ENCODE data around the gene THRA. TPM values are rescaled to one million over a fixed set of nuclear protein-coding genes. Genes with fewer than 3 reads are reported as not detected.
A peak's percentile ranks its signal among the peaks of the same experiment; 100 is the strongest.

The THRA gene
- total RNA-seq, 1 experiment from 2014 or later: 10.1 TPM

- Histone ChIP-seq H3K4me1 (ENCODE audit: insufficient read depth, low read length) (no peaks in the 10 kb centered on the region), H3K27me3 (ENCODE audit: insufficient read depth, low read length) (no peaks in the 10 kb centered on the region), H3T11ph (ENCODE audit: low read length) (no peak overlapping the region), H4K5ac (ENCODE audit: insufficient read length, low read depth, low read length) (no peak overlapping the region), H4K91ac (ENCODE audit: insufficient read length, low read depth, low read length) (no peak overlapping the region), H3K23me2 (ENCODE audit: insufficient read length, low read depth, low read length, poor library complexity, severe bottlenecking) (no peaks in the 10 kb centered on the region), H2BK12ac (ENCODE audit: insufficient read length, low read depth, low read length) (no peak overlapping the region), H2BK120ac (ENCODE audit: low read depth, low read length, poor library complexity, severe bottlenecking) (no peak overlapping the region), H3K18ac (ENCODE audit: insufficient read length, low read depth, low read length) (no peak overlapping the region), H3K79me1 (ENCODE audit: insufficient read depth, low read depth, low read length, poor library complexity, severe bottlenecking) (no peaks in the 10 kb centered on the region), H4K8ac (replicated peaks; ENCODE audit: insufficient read length, low read depth, low read length) (no peak overlapping the region), H2AFZ (ENCODE audit: low read length) (no peak overlapping the region), H3K4me2 (ENCODE audit: insufficient read depth, insufficient read length, low read length) (no peak overlapping the region), H3K9me3 (ENCODE audit: control insufficient read depth, low read depth, low read length) (no peaks in the 10 kb centered on the region), H2AK5ac (ENCODE audit: insufficient read length, low read length) (no peak overlapping the region), H3K23ac (ENCODE audit: insufficient read length, low read depth, low read length) (no peak overlapping the region), H3K4ac (ENCODE audit: low read depth, low read length) (no peak overlapping the region), H3K9ac (ENCODE audit: extremely low read depth, insufficient read length, low read length) (no peak overlapping the region), H2BK5ac (ENCODE audit: insufficient read length, low read length) (no peak overlapping the region), H3K27ac (ENCODE audit: insufficient read length, low read depth, low read length) (no peak overlapping the region), H2BK15ac (ENCODE audit: low read depth, low read length) (no peak overlapping the region), H3K79me2 (ENCODE audit: insufficient read depth, low read length) (no peaks in the 10 kb centered on the region), H3K14ac (ENCODE audit: insufficient read depth, low read length) (no peak overlapping the region), H2BK20ac (ENCODE audit: low read depth, low read length, poor library complexity, severe bottlenecking) (no peak overlapping the region), H3K56ac (ENCODE audit: insufficient read length, low read depth, low read length) (no peak overlapping the region), H4K20me1 (ENCODE audit: control insufficient read depth, insufficient read depth, insufficient read length) (no peaks in the 10 kb centered on the region)
- H3K4me3 Mint-ChIP-seq: no peak overlapping the region
- no peaks in the 10 kb centered on the region for H3K9me3 Mint-ChIP-seq
- H3K27me3 Mint-ChIP-seq (ENCODE audit: low read depth): no peaks in the 10 kb centered on the region
- no CpG with 5 or more reads among the region's 33 CpGs for WGBS (ENCODE audit: extremely low coverage, insufficient read length, low lambda C conversion rate)
- peak; percentile 95 for DNase-seq
- peaks cover 36 to 76% (median 68%) of the 10 kb centered on the region in 3 experiments; a peak in 6 of 7 replicates for H3K36me3 Mint-ChIP-seq (ENCODE audit: insufficient read depth in 1 of 3, low read depth in 3 of 3)
- peak; percentile 98 for TF ChIP-seq CTCF (conservative IDR thresholded peaks at IDR 0.05)
- peak overlapping the region in 1 of 3 experiments; percentile 53; a peak in 1 of 7 replicates for H3K27ac Mint-ChIP-seq
- peaks cover 1 to 7% of the 10 kb centered on the region in 2 experiments; a peak in 2 of 4 replicates for H3K4me1 Mint-ChIP-seq
Measured at GRCh38 chr17:40026816-40027613, 35.8 kb upstream of the THRA start.
